HUES6 (cell line): ENCODE results near the gene TNFSF12.
A peak's percentile ranks its signal among the peaks of the same experiment; 100 is the strongest.
"Not testable (repeated sequence)": the region's sequence is repeated elsewhere in the genome, so short reads cannot be mapped to it uniquely, and the experiment has no call there.

Experiments
- H3K27ac ChIP-seq: 2 replicates; pipeline ENCODE4 v1.7.0; 2013; ENCODE audit warnings: low read depth, mild to moderate bottlenecking, low read length, inconsistent platforms
- H3K27me3 ChIP-seq: 2 replicates; pipeline ENCODE4 v1.6.1; 2013; ENCODE audit warnings: low read length; ENCODE audit not compliant: control insufficient read depth, insufficient read depth
- H3K36me3 ChIP-seq: 2 replicates; pipeline ENCODE4 v1.6.1; 2013; ENCODE audit warnings: low read length; ENCODE audit not compliant: control insufficient read depth, insufficient read depth
- H3K4me1 ChIP-seq: 2 replicates; pipeline ENCODE4 v1.6.1; 2013; ENCODE audit warnings: low read length; ENCODE audit not compliant: control insufficient read depth, insufficient read depth
- H3K4me3 ChIP-seq: 2 replicates; pipeline ENCODE4 v1.5.1; 2013; ENCODE audit warnings: low read depth, low read length
- H3K9ac ChIP-seq: one replicate; pipeline ENCODE4 v1.6.1; 2013; ENCODE audit warnings: mild to moderate bottlenecking, low read length
- H3K9me3 ChIP-seq: 2 replicates; pipeline ENCODE4 v1.6.1; 2013; ENCODE audit warnings: low read depth, low read length; ENCODE audit not compliant: control insufficient read depth, insufficient read depth

The TNFSF12 gene

DNA sequence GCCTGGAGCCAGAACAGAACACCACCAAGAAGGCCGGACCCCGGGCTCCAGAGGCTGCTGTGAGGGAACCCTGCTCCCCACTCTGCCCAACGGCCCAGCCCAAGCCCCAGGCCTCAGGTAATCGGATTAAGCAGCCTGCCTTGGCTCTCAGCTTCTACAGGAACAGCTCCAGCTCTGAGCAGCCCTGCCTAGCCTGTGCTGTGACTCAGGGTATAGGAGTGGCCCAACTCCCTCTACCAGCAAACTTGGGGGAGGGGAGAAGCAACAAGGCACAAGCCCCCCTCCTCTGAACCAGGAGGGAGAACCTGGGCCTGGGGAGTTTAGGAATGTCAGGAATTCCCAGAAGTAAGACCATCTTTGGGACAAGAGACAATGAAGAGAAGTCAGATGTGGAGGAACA, 41.9 kb downstream of the TNFSF12 start:
- Histone ChIP-seq H3K4me3 (peak overlapping the region; percentile 38), H3K4me1 (peaks cover 26% of the 10 kb centered on the region), H3K36me3 (peaks cover 60% of the 10 kb centered on the region), H3K9ac (peak overlapping the region; percentile 78), H3K27me3 (no peaks in the 10 kb centered on the region), H3K9me3 (no peaks in the 10 kb centered on the region), H3K27ac (peak overlapping the region; percentile 93)

DNA sequence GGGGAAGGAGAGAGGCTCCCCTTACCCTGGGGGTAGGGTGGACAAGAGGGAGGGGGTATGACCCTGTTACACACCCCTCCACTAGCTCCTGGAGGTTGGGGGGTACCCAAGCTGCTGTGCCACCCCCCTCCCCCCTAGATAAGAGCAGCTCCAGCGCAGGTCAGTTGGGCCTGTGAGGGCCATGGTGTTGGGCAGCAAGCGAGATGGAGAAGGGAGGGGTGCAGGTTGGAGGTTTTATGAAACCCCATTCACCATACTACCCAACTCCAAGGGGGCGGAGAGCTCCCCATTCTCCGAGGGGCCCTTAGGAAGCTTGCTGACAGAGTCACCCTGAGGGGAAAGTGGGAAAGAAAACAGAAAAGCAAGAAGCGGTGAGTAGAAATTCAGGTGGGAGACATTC, 42.7 kb downstream of the TNFSF12 start:
- H3K4me3 ChIP-seq, result no peak overlapping the region
- peaks cover 65% of the 10 kb centered on the region for H3K36me3 ChIP-seq
- H3K4me1 ChIP-seq, result peaks cover 26% of the 10 kb centered on the region
- H3K27ac ChIP-seq, result peak overlapping the region; percentile 93; the same call in 1 of the 2 replicates
- peak overlapping the region; percentile 78 for H3K9ac ChIP-seq
- H3K9me3 ChIP-seq, result no peaks in the 10 kb centered on the region
- no peaks in the 10 kb centered on the region for H3K27me3 ChIP-seq

DNA sequence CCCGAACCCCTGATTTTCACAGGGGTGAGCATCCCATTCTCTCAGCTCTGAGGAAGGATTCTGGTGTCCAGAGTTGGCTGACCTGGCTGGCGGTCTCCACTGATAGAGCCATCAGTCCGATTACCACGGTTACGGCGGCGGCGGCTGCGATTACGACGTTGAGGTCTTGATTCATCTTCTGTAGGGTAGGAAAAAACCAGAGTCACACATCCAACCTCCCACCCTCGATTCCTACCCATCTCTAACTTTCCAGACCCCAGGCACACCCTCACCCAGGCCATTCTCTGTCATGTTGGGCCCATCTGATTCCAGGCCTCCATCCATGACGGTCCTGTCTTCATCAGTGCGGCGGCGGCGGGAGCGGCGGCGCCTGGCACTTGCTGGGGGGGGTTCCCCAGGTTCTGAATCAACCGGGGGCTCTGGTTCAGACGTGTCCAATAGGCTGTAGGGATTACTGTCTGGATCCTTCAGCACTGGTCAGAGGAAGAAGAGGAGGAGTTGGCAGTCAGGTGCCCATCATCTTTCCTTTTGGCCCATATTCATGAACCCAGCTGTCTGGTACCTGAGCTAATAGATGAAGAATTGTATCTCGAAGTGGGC, 43.7 kb downstream of the TNFSF12 start:
- Histone ChIP-seq H3K27me3 (no peaks in the 10 kb centered on the region), H3K4me1 (peaks cover 26% of the 10 kb centered on the region), H3K9me3 (no peaks in the 10 kb centered on the region), H3K27ac (no peak overlapping the region), H3K36me3 (peaks cover 64% of the 10 kb centered on the region), H3K9ac (no peak overlapping the region), H3K4me3 (no peak overlapping the region)

DNA sequence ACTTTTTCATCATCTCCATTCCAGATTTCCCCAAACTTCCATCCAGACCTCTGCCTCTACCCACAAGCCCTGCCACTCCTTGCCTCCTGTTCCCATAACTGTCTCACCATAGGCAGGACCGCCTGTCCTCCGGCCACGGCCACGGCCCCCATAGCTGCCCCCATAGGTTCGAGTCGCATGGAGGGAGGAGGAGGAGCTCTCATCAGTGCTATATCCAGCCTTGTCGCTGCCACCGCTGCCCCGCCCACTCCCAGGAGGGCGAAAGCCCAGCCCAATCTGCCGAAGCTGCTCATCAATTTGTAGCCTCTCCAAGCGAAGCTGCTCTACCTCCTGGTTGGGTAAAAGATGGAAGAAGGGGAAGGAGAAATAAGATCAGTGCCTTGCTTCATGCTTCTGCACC, 44.4 kb downstream of the TNFSF12 start:
- Histone ChIP-seq H3K4me1 (peaks cover 20% of the 10 kb centered on the region), H3K4me3 (no peak overlapping the region), H3K9me3 (no peaks in the 10 kb centered on the region), H3K27me3 (no peaks in the 10 kb centered on the region), H3K27ac (no peak overlapping the region), H3K9ac (no peak overlapping the region), H3K36me3 (peaks cover 61% of the 10 kb centered on the region)

DNA sequence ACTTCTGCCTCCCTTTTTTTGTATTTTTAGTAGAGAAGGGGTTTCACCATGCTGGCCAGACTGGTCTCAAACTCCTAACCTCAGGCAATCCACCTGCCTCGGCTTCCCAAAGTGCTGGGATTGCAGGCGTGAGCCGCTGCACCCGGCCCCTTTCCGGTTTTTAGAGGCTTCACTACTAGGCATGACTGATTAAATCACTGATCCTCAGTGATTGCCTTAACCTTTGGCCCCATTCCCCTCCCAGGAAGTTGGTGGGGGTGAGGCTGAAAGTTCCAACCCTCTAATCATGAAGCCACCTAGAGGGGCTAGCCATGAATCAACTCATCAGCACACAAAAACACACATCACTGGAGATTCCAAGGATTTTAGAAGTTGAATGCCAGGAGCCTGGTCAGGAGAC, 48.7 kb downstream of the TNFSF12 start:
- not testable (repeated sequence) for H3K4me1 ChIP-seq, H3K9me3 ChIP-seq, H3K4me3 ChIP-seq, H3K27me3 ChIP-seq, H3K27ac ChIP-seq, H3K9ac ChIP-seq
- H3K36me3 ChIP-seq, result peaks cover 83% of the 10 kb centered on the region

DNA sequence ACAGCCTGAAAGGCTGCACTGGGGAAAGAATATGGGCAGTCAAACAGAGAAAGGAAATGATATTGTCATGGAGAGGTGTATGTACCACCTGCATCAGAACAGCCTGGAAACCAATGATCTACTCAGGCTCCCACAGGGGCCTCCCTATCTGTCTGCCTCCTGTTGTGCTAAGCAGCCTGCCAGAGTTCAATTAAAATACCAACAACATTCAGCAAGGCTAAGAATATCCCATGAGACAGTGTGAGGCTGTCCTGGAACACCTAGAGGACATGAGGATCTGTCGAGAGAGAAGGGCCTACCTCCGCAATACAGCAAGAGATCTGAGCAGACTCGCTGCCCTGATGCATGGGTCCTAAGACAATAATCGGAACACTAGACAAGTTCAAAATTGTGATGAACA, 57.4 kb downstream of the TNFSF12 start:
- Histone ChIP-seq H3K4me1 (no peaks in the 10 kb centered on the region), H3K9ac (peak overlapping the region; percentile 6), H3K27ac (no peak overlapping the region), H3K4me3 (no peak overlapping the region), H3K27me3 (no peaks in the 10 kb centered on the region), H3K9me3 (no peaks in the 10 kb centered on the region), H3K36me3 (peaks cover 46% of the 10 kb centered on the region)
